NT2/D1 (cell line): ENCODE data around the gene DMD.

Source experiments
- SUZ12 ChIP-seq: IDR thresholded peaks from 2 replicates; pipeline ENCODE4 v1.6.1; 2011; ENCODE audit not compliant: insufficient read length, insufficient read depth; ENCODE audit errors: extremely low read depth
- YY1 ChIP-seq: IDR thresholded peaks from 2 replicates; pipeline ENCODE4 v1.6.1; 2011; ENCODE audit not compliant: insufficient read length, insufficient read depth

GRCh38 chrX:31367816-31368215 lies 1843.5 kb downstream of the DMD start:
- TF ChIP-seq YY1 = no peak
- TF ChIP-seq SUZ12 = no peak
